B cell (primary cell): ENCODE data around the gene RPS6KA4. TPM values are rescaled to one million over a fixed set of nuclear protein-coding genes. Genes with fewer than 3 reads are reported as not detected.

ENCODE experiments used
- ATAC-seq: fragments of 200-7000 bp; cut with Tn5 transposase; one replicate; pipeline ENCODE4 v1.10.0; 2021; ENCODE audit warnings: low read depth, mild to moderate bottlenecking, moderate number of reproducible peaks, moderate library complexity
- CTCF ChIA-PET: fragments of 350-600 bp; sonication (Branson Sonifier 250); formaldehyde crosslinking; loops from one replicate; lab custom pipeline; 2021; ENCODE audit warnings: antibody characterized with exemption, inconsistent platforms; lab: Charles Lee
- POLR2A ChIA-PET: fragments of 350-600 bp; sonication (Branson Sonifier 250); formaldehyde crosslinking; loops from one replicate; lab custom pipeline; 2021; ENCODE audit warnings: antibody characterized with exemption; lab: Charles Lee
- DNase-seq: peaks from one replicate; pipeline ENCODE4 v3.0.0; 2013
- H2AFZ ChIP-seq: 2 replicates; pipeline ENCODE4 v1.6.1; 2012; ENCODE audit warnings: mild to moderate bottlenecking, low read depth, low read length; ENCODE audit not compliant: insufficient read depth, poor library complexity, severe bottlenecking
- H3K27ac ChIP-seq, 2 donors: 1 replicate in 1 of 2; 2 replicates in 1 of 2; pipeline ENCODE4 v1.5.1; 2012 to 2013; ENCODE audit warnings: low read length in 2 of 2, mild to moderate bottlenecking in 2 of 2, moderate library complexity in 1 of 2
- H3K27me3 ChIP-seq, 4 experiments: fragments of 200-600 bp in 1 of 4; sonication (generic) in 1 of 4; replicated peaks in 1 of 4; 1 replicate in 2 of 4; 2 replicates in 2 of 4; pipeline versions ENCODE4 v1.6.1 to v1.7.0; 2013 to 2016; ENCODE audit warnings: low read length in 3 of 4, mild to moderate bottlenecking in 2 of 4, mixed read lengths in 1 of 4, moderate library complexity in 1 of 4; ENCODE audit not compliant: insufficient read depth in 4 of 4, control insufficient read depth in 3 of 4; ENCODE audit errors: control extremely low read depth in 1 of 4
- H3K36me3 ChIP-seq, 2 experiments: replicated peaks in 1 of 2; 1 replicate in 1 of 2; 2 replicates in 1 of 2; pipeline versions ENCODE4 v1.6.1 to v1.7.1; 2013; ENCODE audit warnings: low read length in 1 of 2; ENCODE audit not compliant: insufficient read depth in 2 of 2, control insufficient read depth in 1 of 2; ENCODE audit errors: control extremely low read depth in 1 of 2, extremely low read depth in 1 of 2
- H3K4me1 ChIP-seq, 2 donors: fragments of 200-600 bp in 1 of 2; sonication (generic) in 1 of 2; 1 replicate in 1 of 2; 2 replicates in 1 of 2; pipeline versions ENCODE4 v1.5.1 to v1.6.1; 2013 to 2017; ENCODE audit warnings: low read length in 2 of 2; ENCODE audit not compliant: control insufficient read depth in 2 of 2, insufficient read depth in 2 of 2
- H3K4me2 ChIP-seq: replicated peaks from 2 replicates; pipeline ENCODE3; 2012; ENCODE audit warnings: mild to moderate bottlenecking, low read depth, low read length; ENCODE audit not compliant: poor library complexity, severe bottlenecking
- H3K4me3 ChIP-seq, 5 experiments: fragments of 200-600 bp in 1 of 5; sonication (generic) in 1 of 5; 1 replicate in 3 of 5; 2 replicates in 2 of 5; pipeline versions ENCODE4 v1.5.1 to v1.7.0; 2011 to 2016; ENCODE audit warnings: low read length in 4 of 5, mild to moderate bottlenecking in 4 of 5, low read depth in 2 of 5, control low read depth in 1 of 5, moderate library complexity in 1 of 5; ENCODE audit not compliant: insufficient read depth in 1 of 5; ENCODE audit errors: control extremely low read depth in 1 of 5, extremely low read depth in 1 of 5
- H3K79me2 ChIP-seq: fragments of 200-600 bp; sonication (generic); one replicate; pipeline ENCODE4 v1.6.0; 2016; ENCODE audit warnings: low read length; ENCODE audit not compliant: control insufficient read depth, insufficient read depth
- H3K9ac ChIP-seq: fragments of 200-600 bp; sonication (generic); 2 replicates; pipeline ENCODE4 v1.6.1; 2017; ENCODE audit warnings: mild to moderate bottlenecking, low read length, moderate library complexity
- H3K9me3 ChIP-seq, 3 donors: one replicate each; pipeline versions ENCODE4 v1.6.1 to v1.7.1; 2013; ENCODE audit warnings: low read length in 2 of 3; ENCODE audit not compliant: control insufficient read depth in 2 of 3, insufficient read depth in 1 of 3; ENCODE audit errors: control extremely low read depth in 1 of 3
- H4K20me1 ChIP-seq: 2 replicates; pipeline ENCODE4 v1.6.0; 2012; ENCODE audit warnings: mild to moderate bottlenecking, low read length; ENCODE audit not compliant: insufficient read depth, control insufficient read depth, poor library complexity, severe bottlenecking
- H3K27ac Mint-ChIP-seq: one replicate; pipeline ENCODE4 v1.8.0; 2021; ENCODE audit warnings: mixed read lengths
- H3K27me3 Mint-ChIP-seq: one replicate; pipeline ENCODE4 v1.8.0; 2021; ENCODE audit warnings: mixed read lengths
- H3K4me1 Mint-ChIP-seq: one replicate; pipeline ENCODE4 v1.8.0; 2021; ENCODE audit warnings: mixed read lengths
- H3K4me3 Mint-ChIP-seq: one replicate; pipeline ENCODE4 v1.8.0; 2021; ENCODE audit warnings: mixed read lengths
- H3K9me3 Mint-ChIP-seq: one replicate; pipeline ENCODE4 v1.8.0; 2022; ENCODE audit warnings: mixed read lengths; ENCODE audit not compliant: insufficient read depth
- EZH2 ChIP-seq: IDR thresholded peaks from 2 replicates; pipeline ENCODE4 v1.6.1; 2012; ENCODE audit warnings: borderline replicate concordance, low read depth, mild to moderate bottlenecking, moderate library complexity, low read length; ENCODE audit not compliant: insufficient read depth, poor library complexity, severe bottlenecking
- WGBS: methylation state at CpG from one replicate; pipeline ENCODE4 v1.1.5; 2013; ENCODE audit warnings: missing lambda C conversion rate; ENCODE audit not compliant: insufficient coverage; 5-methylcytosine and 5-hydroxymethylcytosine counted together
- intact Hi-C: fragments of 100-400 bp; cut with micrococcal nuclease; formaldehyde crosslinking; loops from one replicate; pipeline ENCODE4 v1.10.0; 2022
- polyA plus RNA-seq: library from polyadenylated mRNA; depleted of rRNA; stranded (reverse); fragments of >200 nt; gene quantifications from 2 replicates; pipeline ENCODE4 v1.2.3, GENCODE V29; 2012
- total RNA-seq, 2 donors: library from RNA; stranded (reverse); fragments of 120-200 nt in 1 of 2; gene quantifications; 1 replicate in 1 of 2; 2 replicates in 1 of 2; pipeline versions ENCODE4 v1.2.3 to v1.2.4, GENCODE V29; 2013 to 2022
- TF ChIP-seq, protein P1 (sequence below): fragments of 200-600 bp; IDR thresholded peaks from one replicate; pipeline ENCODE4 v1.8.0; 2022; ENCODE audit warnings: antibody characterized with exemption, mild to moderate bottlenecking

Gene RPS6KA4
- total and polyA plus RNA-seq, 2 donors (not counting 1 experiment from before 2014, with no cell fraction given): 22.6 to 32.5 TPM

DNA sequence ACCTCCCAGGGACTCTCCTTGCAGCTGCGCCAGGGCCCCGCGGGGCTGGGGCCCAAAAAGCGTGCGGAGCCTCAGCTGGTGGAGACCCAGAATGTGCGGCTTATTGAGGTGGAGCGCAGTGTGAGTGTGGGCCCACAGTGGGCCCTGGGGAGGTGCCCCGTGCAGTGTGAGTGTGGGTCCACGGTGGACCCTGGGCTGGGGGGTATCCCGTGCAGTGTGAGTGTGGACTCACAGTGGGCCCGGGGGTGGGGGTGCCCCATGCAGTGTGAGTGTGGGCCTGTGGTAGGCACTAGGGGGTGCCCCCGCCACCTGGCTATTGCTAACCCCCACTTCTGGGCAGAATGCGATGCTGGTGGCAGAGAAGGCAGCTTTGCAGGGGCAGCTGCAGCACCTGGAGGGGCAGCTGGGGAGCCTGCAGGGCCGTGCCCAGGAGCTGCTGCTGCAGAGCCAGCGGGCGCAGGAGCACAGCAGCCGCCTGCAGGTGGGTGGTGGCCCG lies 7.8 kb upstream of the RPS6KA4 start:
- Histone ChIP-seq H3K27me3 (no peaks in the 10 kb centered on the region), H3K9ac (no peak overlapping the region), H3K4me2 (no peak overlapping the region), H3K4me1 (peaks cover 0 to 14% of the 10 kb centered on the region in 2 donors), H3K9me3 (no peaks in the 10 kb centered on the region), H2AFZ (no peak overlapping the region), H3K36me3 (peaks cover 2 to 21% of the 10 kb centered on the region in 2 experiments), H3K79me2 (peaks cover 3% of the 10 kb centered on the region), H4K20me1 (peaks cover 21% of the 10 kb centered on the region), H3K27ac (no peak overlapping the region), H3K4me3 (no peak overlapping the region)
- 84% methylated on average over 18 of the region's 18 CpGs for WGBS
- Mint-ChIP-seq H3K27me3 (no peaks in the 10 kb centered on the region), H3K9me3 (no peaks in the 10 kb centered on the region), H3K27ac (no peak overlapping the region), H3K4me1 (peaks cover 8% of the 10 kb centered on the region), H3K4me3 (no peak overlapping the region)
- no peak for ATAC-seq
- DNase-seq: no peak
- intact Hi-C loops: no loop called here
- ChIA-PET POLR2A (interaction anchor here (1.2 kb wide), 1 partner anchor 33 kb away, joined by 4 read pairs; the partner anchor contains the start of gene PRDX5), CTCF (interaction anchor here (1.3 to 3.7 kb wide), 2 partner anchors 34 to 147 kb away, joined by 4 to 16 read pairs; partner anchors contain the start of genes PRDX5 and TRMT112)
- TF ChIP-seq, protein P1, sequence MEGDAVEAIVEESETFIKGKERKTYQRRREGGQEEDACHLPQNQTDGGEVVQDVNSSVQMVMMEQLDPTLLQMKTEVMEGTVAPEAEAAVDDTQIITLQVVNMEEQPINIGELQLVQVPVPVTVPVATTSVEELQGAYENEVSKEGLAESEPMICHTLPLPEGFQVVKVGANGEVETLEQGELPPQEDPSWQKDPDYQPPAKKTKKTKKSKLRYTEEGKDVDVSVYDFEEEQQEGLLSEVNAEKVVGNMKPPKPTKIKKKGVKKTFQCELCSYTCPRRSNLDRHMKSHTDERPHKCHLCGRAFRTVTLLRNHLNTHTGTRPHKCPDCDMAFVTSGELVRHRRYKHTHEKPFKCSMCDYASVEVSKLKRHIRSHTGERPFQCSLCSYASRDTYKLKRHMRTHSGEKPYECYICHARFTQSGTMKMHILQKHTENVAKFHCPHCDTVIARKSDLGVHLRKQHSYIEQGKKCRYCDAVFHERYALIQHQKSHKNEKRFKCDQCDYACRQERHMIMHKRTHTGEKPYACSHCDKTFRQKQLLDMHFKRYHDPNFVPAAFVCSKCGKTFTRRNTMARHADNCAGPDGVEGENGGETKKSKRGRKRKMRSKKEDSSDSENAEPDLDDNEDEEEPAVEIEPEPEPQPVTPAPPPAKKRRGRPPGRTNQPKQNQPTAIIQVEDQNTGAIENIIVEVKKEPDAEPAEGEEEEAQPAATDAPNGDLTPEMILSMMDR: no peak
- TF ChIP-seq EZH2: no peak
